HG02763 (cell line): ENCODE results near the gene CHMP2A.
"Not testable (repeated sequence)": the region's sequence is repeated elsewhere in the genome, so short reads cannot be mapped to it uniquely, and the experiment has no call there.

Experiments
- ATAC-seq: cut with Tn5 transposase; IDR thresholded peaks from one replicate; pipeline ENCODE4 v1.9.1; 2021; ENCODE audit warnings: mild to moderate bottlenecking, moderate library complexity; ENCODE audit not compliant: unreplicated experiment

Gene CHMP2A

DNA sequence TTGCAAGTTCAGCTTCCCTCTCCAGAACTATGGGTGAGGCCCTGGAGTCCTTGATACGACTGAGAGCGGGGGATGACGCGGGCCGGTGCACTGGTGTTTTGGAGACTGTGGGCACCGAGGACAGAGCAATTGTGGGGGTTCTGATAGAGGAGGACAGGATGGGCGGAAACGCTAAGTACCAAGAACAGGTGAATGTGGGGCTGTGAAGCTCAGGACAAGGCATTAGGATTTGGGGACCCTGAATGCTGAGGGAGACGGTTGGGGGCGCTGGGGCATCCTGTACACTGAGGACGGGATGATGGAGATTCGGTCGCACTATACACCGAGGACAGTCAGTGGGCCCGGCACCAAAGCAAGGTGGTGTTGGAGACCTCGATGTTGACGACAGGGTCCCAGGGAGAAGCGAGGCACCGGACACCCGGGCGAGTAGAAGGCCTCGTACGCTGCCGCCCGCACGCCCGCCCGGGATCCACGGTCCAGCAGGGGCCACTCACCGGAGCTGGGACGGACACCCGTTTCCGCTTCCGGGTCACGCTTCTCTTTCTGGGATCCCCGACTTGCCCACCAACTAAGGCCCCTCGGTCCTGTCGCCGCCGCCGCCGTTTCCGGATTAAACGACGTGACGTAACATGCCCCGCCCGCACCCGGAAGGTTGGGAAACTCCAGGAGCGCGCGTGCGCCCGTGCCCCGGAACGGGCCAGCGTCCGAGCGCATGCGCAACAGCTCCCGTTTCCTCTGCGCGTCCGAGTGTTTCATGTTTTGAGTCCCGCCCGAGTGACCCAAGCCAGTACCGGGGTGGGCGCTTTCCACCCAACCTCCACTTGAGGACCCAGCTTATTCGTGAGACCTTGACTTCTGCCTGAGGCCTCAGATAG, at the start of gene CHMP2A:
TSS of gene CHMP2A (minus strand) at position 612 of the 875 bp plus-strand sequence. CDS start 893 bp downstream, outside the sequence.
- peak; percentile 34 for ATAC-seq

- no peak for ATAC-seq
Observed at GRCh38 chr19:58586133-58586765, 31.3 kb upstream of the CHMP2A start.

DNA sequence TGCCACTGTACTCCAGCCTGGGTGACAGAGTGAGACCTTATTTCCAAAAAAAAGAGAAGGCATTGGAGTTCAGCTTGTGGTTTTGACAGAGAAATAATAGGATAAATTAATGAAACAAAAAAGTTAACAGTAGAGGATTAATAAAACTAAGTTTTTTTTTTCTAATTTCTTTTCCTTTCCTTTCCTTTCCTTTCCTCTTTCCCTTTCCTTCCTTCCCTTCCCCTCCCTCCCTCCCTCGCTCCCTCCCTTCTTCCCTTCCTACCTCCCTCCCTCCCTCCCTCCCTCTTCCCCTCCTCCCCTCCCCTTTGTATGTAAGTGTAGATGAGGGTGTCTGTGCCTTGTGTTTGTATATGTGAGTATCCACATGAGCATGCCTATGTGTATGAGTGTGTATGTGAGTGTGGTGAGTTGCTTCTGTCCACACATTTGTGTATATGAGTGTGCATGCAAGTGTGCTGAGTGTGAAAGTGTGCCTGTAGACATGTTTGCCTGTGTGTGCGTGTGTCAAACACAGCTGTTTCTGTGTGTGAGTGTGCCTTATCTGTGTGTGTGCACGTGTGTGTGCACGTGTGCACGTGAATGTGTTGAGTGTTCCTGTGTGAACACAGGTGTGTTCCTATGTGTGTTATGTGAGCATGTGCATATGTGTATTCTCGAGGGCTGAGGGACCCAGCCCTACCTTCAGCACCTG, 30.7 kb upstream of the CHMP2A start:
- ATAC-seq: no peak

DNA sequence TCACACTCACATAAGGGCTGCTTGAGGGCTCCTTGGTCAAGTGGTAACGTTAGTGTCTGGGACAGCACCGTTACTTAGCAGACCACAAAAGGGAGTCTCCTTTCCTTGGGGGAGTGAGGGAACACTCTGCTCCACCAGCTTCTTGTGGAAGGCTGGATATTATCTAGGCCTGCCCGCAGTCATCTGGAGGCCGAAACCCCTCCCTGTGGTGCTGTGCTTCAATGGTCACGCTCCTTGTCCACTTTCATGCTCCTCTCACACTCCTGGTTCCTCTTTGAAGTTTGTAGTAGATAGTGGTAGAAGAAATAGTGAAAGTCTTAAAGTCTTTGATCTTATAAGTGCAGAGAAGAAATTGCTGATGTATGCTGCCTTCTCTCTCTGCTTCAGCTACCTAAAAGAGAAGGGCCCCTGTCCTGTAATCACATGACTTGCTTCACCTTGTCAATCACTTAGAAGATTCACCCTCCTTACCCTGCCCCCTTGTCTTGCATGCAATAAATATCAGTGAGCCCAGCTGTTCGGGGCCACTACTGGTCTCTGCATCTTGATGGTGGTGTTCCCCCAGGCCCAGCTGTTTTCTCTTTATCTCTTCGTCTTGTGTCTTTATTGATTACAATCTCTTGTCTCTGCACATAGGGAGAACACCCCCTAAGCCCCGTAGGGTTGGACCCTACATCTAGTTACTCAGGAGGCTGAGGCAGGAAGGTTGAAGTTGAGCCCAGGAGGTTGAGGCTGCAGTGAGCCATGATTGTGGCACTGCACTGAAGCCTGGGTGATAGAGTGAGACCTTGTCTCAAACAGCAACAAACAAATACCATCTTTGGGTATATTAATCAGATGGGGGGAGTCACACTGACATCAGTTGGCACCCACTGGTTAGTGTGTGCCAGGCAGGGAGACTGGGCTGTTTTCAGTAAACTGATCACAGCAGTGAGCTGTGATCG, 29.9 kb upstream of the CHMP2A start:
- ATAC-seq: no peak

DNA sequence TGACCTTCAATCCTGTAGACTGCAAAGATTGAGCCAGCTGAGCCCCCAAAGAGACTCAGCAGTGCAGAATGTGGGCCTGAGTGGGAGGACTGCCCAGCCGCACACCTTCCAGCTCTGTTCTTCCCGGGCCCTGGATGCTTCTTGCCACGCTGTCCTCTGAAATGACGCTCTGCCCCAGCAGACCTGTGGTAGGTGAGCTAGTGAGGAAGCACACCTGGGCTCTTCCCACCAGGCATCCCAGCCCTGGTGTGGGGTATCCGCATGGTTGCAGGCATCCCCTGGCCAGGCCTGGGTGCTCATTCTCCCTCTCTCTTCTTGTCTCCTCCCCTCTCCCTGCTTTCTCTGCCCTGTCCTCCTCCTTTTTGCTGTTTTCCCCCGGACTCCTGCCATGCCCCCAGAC, 28.1 kb upstream of the CHMP2A start:
- no peak for ATAC-seq

DNA sequence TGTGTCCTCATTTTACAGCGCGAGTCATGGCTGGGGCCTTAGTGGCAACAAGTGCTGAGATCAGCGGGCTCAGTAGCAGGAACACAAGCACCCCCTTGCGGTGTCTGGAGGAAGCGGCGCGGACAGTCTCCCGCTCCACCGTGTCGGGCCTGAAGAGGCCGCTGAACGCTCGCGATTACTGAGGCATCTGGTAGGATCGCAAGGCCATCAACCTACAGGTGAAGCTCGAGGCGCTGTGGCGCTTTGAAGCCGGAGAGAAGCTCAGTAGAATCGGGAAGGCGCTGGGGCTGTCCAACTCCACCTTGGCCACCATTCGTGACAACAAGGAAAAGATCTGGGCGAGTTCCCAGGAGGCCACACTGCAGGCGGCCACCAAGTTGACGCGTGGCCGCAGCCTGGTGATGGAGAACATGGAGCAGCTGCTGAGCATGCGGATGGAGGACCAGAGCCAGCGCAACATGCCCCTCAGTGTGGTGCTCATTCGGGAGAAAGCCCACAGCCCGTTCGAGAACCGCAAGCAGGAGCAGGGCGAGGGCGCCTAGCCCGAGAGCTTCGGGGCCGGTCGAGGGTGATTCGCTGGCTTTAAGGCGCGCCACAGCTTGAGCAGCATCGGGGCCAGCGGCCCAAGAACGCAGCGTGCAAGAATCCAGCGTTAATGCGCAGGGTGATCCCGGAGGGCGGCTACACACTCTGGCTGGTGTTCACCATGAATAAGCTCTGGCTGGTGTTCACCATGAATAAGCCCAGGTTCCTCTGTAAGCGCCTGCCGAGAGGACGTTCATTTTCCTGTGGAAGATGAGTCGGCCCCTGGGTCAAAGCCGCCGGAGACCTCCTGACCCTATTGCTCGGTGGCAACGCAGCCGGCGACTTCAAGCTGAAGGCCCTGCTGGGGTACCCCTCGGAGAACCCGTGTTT, 26.6 kb upstream of the CHMP2A start:
- peak; percentile 72 for ATAC-seq

DNA sequence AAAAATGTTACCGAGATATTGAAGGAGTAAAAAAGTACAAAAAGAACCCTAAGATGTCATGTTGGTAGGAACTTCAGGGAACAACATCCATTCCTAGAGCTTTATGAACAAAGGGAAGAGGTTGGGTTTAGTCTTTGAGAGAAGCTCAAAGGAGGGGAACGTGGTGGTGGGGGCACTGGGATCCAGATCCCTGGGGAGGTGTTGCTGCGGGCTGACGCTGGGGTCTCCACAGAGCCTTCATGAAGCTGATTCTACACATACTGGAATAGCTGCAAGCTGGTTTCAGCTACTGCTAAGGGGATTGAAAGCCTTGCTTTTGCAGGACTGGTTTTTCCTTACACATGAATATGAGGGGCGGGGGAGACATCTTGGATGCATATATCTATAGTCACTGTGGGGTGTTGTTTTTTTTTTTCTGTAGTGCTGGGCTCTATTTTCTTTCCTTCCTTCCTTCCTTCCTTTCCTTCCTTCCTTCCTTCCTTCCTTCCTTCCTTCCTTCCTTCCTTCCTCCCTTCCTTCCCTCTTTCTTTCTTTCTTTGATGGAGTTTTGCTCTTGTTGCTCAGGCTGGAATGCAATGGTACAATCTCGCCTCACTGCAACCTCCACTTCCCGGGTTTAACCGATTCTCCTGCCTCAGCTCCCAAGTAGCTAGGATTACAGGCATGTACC, 24.7 kb upstream of the CHMP2A start:
- ATAC-seq: no peak

GRCh38 chr19:58578012-58578925, 23.4 kb upstream of the CHMP2A start:
- no peak for ATAC-seq

GRCh38 chr19:58577581-58577980, 22.7 kb upstream of the CHMP2A start:
- ATAC-seq: not testable (repeated sequence)

GRCh38 chr19:58575183-58576041, 20.5 kb upstream of the CHMP2A start:
- ATAC-seq: peak; percentile 37

GRCh38 chr19:58573658-58574164, 18.8 kb upstream of the CHMP2A start:
- no peak for ATAC-seq

DNA sequence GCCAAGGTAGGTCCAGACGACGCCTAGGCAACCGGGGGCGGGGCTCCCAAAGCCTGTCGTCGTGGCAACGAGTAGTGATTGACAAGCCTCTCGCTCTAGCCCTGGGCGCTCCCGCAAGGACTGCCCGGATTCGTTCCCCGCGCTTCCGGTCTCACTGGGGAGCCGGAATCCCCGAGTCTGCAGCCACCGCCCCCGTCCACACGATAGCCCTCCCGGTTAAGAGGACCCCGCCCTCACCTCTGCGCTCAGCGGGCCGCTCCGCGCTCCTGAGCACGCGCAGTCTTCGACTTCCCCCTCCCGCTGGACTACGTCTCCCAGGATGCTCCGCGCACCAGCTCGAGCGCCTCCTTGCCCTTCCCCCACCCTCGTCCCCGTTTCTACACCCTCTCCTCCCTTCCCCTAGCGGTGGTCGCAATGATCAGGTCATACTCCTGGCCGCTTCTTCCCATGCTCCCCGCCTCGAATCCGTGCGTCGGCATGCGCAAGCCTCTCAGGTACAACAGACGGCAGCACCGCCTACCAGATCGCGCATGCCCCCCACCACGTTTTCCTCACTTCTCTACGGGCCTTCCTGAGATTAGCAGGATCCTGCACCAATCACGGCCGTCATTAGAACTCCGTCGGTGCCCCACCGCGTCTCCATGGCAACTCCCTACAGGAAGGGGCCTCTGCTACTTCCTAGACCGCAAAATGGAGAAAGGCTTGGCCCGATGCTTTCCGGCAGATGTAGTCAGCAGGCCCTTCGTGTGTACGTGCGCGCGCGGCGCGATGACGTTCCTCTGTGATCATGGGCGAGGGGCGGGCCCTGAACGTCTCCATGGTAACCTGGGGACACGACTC, 18.1 kb upstream of the CHMP2A start, which contains the start of gene MZF1:
TSS of gene MZF1 (minus strand) at position 518 of the 840 bp plus-strand sequence. CDS start 1,946 bp downstream, outside the sequence.
- ATAC-seq: peak; percentile 52

DNA sequence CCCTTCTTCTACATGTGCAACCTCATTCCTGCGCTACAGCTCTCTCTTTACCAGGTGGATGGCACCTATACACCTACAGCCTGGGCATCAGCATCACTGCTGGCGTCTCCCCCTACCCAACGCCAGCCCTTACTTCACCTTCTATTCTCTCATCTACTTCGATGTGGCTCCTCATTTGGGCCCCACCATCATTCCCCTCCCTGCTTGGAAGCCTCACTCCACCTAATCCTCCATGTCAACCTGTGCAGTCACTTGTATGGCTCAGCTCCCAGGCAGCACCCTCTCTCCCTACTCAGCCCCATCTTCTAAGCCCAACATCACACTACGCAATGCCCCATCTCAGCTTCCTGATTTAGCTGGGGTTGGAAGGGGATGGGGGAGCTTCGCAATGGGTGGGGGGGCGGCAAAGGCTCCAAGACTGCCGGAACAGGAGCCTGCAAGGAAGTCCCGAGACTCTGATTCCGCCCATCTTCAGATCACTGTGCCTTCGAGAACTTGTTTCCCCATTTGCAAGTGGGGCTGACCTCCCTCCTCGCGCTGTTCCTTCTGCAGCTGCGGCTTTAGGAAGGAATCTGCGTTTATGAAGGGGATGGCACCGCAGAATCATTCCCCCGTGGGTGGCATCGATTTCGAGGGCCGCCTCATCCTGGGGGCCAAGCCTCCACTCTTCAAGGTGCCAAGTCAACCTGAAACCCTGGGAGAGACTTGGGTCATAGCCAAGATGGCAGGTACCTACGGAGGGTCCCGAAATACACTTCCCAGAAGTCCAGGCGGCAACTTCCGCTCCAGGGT, 17.3 kb upstream of the CHMP2A start:
- ATAC-seq: no peak

GRCh38 chr19:58571575-58571947, 16.7 kb upstream of the CHMP2A start:
- ATAC-seq: no peak
